Nephron progenitor cell (in vitro differentiated cells): ENCODE data around the gene SMARCC2.
A peak's percentile ranks its signal among the peaks of the same experiment; 100 is the strongest.

Experiments used
- DNase-seq: peaks from one replicate; pipeline ENCODE4 v3.0.0; 2021
- H3K27ac Mint-ChIP-seq: 2 replicates; pipeline ENCODE4 v1.8.0; 2021; ENCODE audit warnings: mild to moderate bottlenecking, moderate library complexity, mixed read lengths
- H3K27me3 Mint-ChIP-seq: 2 replicates; pipeline ENCODE4 v1.8.0; 2021; ENCODE audit warnings: mild to moderate bottlenecking, low read depth, mixed read lengths; ENCODE audit not compliant: poor library complexity
- H3K36me3 Mint-ChIP-seq: 2 replicates; pipeline ENCODE4 v1.8.0; 2021; ENCODE audit warnings: low read depth, mixed read lengths
- H3K4me1 Mint-ChIP-seq: 2 replicates; pipeline ENCODE4 v1.8.0; 2021; ENCODE audit warnings: mixed read lengths
- H3K4me3 Mint-ChIP-seq: 2 replicates; pipeline ENCODE4 v1.8.0; 2021; ENCODE audit warnings: mild to moderate bottlenecking, moderate library complexity, mixed read lengths
- H3K9me3 Mint-ChIP-seq: 2 replicates; pipeline ENCODE4 v1.8.0; 2021; ENCODE audit warnings: mild to moderate bottlenecking, moderate library complexity, mixed read lengths
- TF ChIP-seq, protein P1 (sequence below): fragments of 200-600 bp; sonication (generic); IDR thresholded peaks from 2 replicates; pipeline ENCODE4 v1.5.0; 2021; ENCODE audit warnings: antibody characterized with exemption

The SMARCC2 gene

DNA sequence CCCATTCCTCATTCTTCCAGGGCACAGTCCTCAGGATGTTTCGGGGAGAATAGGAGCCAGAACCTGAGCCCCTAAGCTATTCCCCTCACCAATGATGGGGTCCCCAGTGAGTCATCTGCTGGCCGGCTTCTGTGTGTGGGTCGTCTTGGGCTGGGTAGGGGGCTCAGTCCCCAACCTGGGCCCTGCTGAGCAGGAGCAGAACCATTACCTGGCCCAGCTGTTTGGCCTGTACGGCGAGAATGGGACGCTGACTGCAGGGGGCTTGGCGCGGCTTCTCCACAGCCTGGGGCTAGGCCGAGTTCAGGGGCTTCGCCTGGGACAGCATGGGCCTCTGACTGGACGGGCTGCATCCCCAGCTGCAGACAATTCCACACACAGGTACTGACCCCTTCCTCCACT lies 41.9 kb upstream of the SMARCC2 start:
- no peak for DNase-seq
- no peaks in the 10 kb centered on the region for H3K9me3 Mint-ChIP-seq
- peaks cover 3% of the 10 kb centered on the region for H3K27me3 Mint-ChIP-seq
- H3K4me1 Mint-ChIP-seq, result peaks cover 23% of the 10 kb centered on the region
- TF ChIP-seq, protein P1, sequence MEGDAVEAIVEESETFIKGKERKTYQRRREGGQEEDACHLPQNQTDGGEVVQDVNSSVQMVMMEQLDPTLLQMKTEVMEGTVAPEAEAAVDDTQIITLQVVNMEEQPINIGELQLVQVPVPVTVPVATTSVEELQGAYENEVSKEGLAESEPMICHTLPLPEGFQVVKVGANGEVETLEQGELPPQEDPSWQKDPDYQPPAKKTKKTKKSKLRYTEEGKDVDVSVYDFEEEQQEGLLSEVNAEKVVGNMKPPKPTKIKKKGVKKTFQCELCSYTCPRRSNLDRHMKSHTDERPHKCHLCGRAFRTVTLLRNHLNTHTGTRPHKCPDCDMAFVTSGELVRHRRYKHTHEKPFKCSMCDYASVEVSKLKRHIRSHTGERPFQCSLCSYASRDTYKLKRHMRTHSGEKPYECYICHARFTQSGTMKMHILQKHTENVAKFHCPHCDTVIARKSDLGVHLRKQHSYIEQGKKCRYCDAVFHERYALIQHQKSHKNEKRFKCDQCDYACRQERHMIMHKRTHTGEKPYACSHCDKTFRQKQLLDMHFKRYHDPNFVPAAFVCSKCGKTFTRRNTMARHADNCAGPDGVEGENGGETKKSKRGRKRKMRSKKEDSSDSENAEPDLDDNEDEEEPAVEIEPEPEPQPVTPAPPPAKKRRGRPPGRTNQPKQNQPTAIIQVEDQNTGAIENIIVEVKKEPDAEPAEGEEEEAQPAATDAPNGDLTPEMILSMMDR, result no peak
- H3K36me3 Mint-ChIP-seq, result peaks cover 4% of the 10 kb centered on the region
- H3K27ac Mint-ChIP-seq, result no peak overlapping the region
- H3K4me3 Mint-ChIP-seq, result no peak overlapping the region

DNA sequence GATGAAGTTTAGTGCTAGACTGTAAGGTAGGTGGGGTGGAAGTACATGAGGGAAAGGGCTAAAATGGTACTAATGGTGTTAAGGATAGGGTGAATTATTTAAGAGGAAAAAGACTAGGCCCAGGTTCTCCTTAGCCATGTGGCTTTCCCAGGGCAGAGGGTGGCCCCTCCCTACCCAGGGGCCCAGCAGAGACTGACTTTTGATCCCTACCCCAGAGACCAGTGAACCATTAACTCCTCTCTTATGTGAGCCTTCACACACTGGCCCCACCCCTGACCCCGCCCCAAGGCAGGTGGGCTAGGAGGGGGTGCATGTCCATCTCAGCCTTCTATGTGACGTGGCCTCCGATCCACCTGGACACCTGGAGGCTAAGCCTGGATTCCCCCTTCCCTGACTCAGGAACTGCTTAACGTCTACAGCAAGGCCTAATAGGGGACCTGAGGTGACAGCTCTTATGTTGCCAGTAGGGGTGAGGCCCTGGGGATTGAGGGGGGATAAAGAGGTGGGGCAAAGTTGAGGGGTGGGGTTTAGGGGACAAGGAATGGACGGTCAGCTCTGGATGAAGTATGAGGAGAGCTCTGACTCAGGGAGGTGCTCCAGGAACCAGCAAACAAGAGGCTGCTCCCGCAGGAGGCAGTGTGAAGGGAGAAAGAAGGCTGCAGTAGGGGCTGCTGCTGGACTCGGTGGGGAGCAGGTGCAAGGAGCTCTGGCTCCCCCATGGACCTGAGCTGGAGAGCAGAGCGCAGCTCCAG lies 41.3 kb upstream of the SMARCC2 start:
- TF ChIP-seq, protein P1, result no peak
- Mint-ChIP-seq H3K4me1 (peaks cover 24% of the 10 kb centered on the region), H3K9me3 (no peaks in the 10 kb centered on the region), H3K27ac (peak overlapping the region; percentile 51), H3K27me3 (peaks cover 3% of the 10 kb centered on the region), H3K36me3 (peaks cover 4% of the 10 kb centered on the region), H3K4me3 (no peak overlapping the region)
- no peak for DNase-seq

DNA sequence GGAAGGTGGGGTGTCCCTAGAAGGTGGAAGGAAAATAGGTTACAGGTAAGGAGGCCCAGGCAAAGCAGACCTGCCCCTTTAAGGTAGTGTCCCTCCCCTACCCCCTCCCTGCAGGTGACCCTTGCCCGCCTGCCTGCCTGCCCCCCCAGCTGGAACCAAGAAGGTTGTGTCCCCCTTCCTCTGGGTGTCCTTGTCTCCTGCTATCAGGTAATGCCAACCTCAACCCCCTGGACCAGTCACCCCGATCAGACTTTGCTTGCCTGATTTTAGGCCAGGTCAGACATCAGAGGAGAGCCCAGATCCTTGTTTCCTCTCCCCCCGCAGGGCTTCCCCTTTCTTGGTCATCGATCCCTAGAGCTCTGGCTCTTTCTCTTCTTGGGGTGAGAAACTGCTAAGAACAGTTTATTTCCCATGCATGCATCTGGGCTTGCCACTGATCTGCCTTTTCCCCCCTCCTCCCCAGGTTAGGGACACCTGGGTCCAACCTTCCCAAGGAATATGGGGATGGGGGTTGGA lies 40.7 kb upstream of the SMARCC2 start, which contains the start of gene SLC39A5:
SLC39A5 (plus strand) TSS at position 136 of the 516 bp plus-strand sequence. CDS start 1,224 bp downstream, outside the sequence.
- no peaks in the 10 kb centered on the region for H3K9me3 Mint-ChIP-seq
- DNase-seq, result no peak
- peaks cover 30% of the 10 kb centered on the region for H3K4me1 Mint-ChIP-seq
- H3K36me3 Mint-ChIP-seq, result peaks cover 4% of the 10 kb centered on the region
- no peak within 1 kb of the TSS for H3K4me3 Mint-ChIP-seq
- H3K27me3 Mint-ChIP-seq, result peaks cover 3% of the 10 kb centered on the region
- TF ChIP-seq, protein P1, result no peak
- peak within 1 kb of the TSS; percentile 51 for H3K27ac Mint-ChIP-seq

DNA sequence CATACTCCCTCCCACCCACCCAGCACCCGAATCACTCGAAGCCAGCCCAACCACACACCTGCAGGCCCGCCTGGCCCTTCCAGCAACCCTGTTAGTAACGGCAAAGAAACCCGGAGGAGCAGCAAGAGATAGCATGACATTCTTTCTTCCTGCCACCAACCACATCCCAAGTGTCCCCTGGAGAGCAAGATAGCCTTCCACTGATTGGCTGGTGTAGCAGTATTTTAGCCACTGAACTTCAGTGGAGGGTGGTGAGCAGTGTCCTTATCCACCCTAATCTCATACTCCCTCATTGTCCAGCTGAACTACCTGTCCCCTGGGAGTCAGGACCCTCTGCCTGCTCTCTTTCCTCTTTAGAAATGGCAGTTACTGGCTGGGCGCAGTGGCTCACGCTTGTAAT lies 39.8 kb upstream of the SMARCC2 start:
- no peak for DNase-seq
- Mint-ChIP-seq H3K4me1 (peaks cover 37% of the 10 kb centered on the region), H3K27me3 (peaks cover 3% of the 10 kb centered on the region), H3K27ac (peak overlapping the region; percentile 36), H3K9me3 (no peaks in the 10 kb centered on the region), H3K36me3 (peaks cover 4% of the 10 kb centered on the region), H3K4me3 (no peak overlapping the region)
- TF ChIP-seq, protein P1, result no peak

DNA sequence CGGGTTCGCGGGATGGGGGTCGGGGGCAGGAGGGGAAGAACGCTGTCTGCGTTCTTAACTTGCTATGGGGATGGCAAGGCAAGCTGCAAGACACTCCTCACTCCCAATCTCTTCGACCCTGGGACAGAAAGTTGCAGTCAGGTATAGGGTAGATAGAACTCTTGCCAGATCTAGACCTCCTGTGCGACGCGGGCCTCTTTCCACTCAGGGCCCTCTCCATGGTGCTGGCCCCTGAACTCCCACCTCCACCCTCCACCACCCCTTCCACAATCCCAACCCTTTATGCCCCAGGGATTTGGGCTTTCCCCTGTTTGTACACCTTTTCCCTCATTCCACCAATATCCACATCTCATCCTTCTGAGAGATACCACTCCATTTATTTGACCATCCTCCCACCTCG lies 35.7 kb upstream of the SMARCC2 start:
- Mint-ChIP-seq H3K27me3 (no peaks in the 10 kb centered on the region), H3K4me1 (peaks cover 51% of the 10 kb centered on the region), H3K36me3 (peaks cover 4% of the 10 kb centered on the region), H3K9me3 (no peaks in the 10 kb centered on the region), H3K4me3 (peak overlapping the region; percentile 82), H3K27ac (peak overlapping the region; percentile 27)
- TF ChIP-seq, protein P1, result no peak
- peak; percentile 28 for DNase-seq
